ENCODE results near the gene ZNF474.

The ZNF474 gene

GRCh38 chr5:122118356-122118948 lies 10.9 kb upstream of the ZNF474 start:
- Histone ChIP-seq H3K27ac (no peak overlapping the region), H3K79me2 (ENCODE audit: insufficient read depth, low read depth) (no peaks in the 10 kb centered on the region), H2AFZ (ENCODE audit: low read depth) (no peak overlapping the region), H3K36me3 (ENCODE audit: insufficient read depth) (no peaks in the 10 kb centered on the region), H3K4me3 (IDR thresholded peaks at IDR 0.05; ENCODE audit: insufficient read depth, low read depth, low read length) (no peak overlapping the region), H3K27me3 (ENCODE audit: insufficient read depth, low read depth) (no peaks in the 10 kb centered on the region), H3K4me2 (no peak overlapping the region), H3K4me1 (ENCODE audit: low read depth, poor library complexity, severe bottlenecking) (no peaks in the 10 kb centered on the region), H4K20me1 (ENCODE audit: insufficient read depth) (no peaks in the 10 kb centered on the region), H3K9ac (no peak overlapping the region)
- TF ChIP-seq CTCF (conservative IDR thresholded peaks at IDR 0.05; ENCODE audit: low read depth, low read length), result no peak

GRCh38 chr5:122119205-122119604 lies 10.1 kb upstream of the ZNF474 start:
- H3K79me2 ChIP-seq (ENCODE audit: insufficient read depth, low read depth), result no peaks in the 10 kb centered on the region
- H3K4me1 ChIP-seq (ENCODE audit: low read depth, poor library complexity, severe bottlenecking), result no peaks in the 10 kb centered on the region
- no peak overlapping the region for H3K27ac ChIP-seq
- no peak overlapping the region for H3K9ac ChIP-seq
- no peak overlapping the region for H3K4me2 ChIP-seq
- H3K4me3 ChIP-seq (IDR thresholded peaks at IDR 0.05; ENCODE audit: insufficient read depth, low read depth, low read length), result no peak overlapping the region
- no peaks in the 10 kb centered on the region for H4K20me1 ChIP-seq (ENCODE audit: insufficient read depth)
- H3K36me3 ChIP-seq (ENCODE audit: insufficient read depth), result no peaks in the 10 kb centered on the region
- TF ChIP-seq CTCF (conservative IDR thresholded peaks at IDR 0.05; ENCODE audit: low read depth, low read length), result no peak
- H2AFZ ChIP-seq (ENCODE audit: low read depth), result no peak overlapping the region
- H3K27me3 ChIP-seq (ENCODE audit: insufficient read depth, low read depth), result no peaks in the 10 kb centered on the region

- TF ChIP-seq CTCF (conservative IDR thresholded peaks at IDR 0.05; ENCODE audit: low read depth, low read length), result no peak
- Histone ChIP-seq H3K27ac (no peak overlapping the region), H4K20me1 (ENCODE audit: insufficient read depth) (no peaks in the 10 kb centered on the region), H3K4me3 (IDR thresholded peaks at IDR 0.05; ENCODE audit: insufficient read depth, low read depth, low read length) (no peak overlapping the region), H3K36me3 (ENCODE audit: insufficient read depth) (no peaks in the 10 kb centered on the region), H3K79me2 (ENCODE audit: insufficient read depth, low read depth) (no peaks in the 10 kb centered on the region), H3K4me2 (no peak overlapping the region), H2AFZ (ENCODE audit: low read depth) (no peak overlapping the region), H3K4me1 (ENCODE audit: low read depth, poor library complexity, severe bottlenecking) (no peaks in the 10 kb centered on the region), H3K27me3 (ENCODE audit: insufficient read depth, low read depth) (no peaks in the 10 kb centered on the region), H3K9ac (no peak overlapping the region)
Observed at GRCh38 chr5:122120493-122120892, 8.9 kb upstream of the ZNF474 start.

- Histone ChIP-seq H2AFZ (ENCODE audit: low read depth) (no peak overlapping the region), H3K4me1 (ENCODE audit: low read depth, poor library complexity, severe bottlenecking) (no peaks in the 10 kb centered on the region), H3K9ac (no peak overlapping the region), H3K4me3 (IDR thresholded peaks at IDR 0.05; ENCODE audit: insufficient read depth, low read depth, low read length) (no peak overlapping the region), H3K27me3 (ENCODE audit: insufficient read depth, low read depth) (no peaks in the 10 kb centered on the region), H3K4me2 (no peak overlapping the region), H3K27ac (no peak overlapping the region), H4K20me1 (ENCODE audit: insufficient read depth) (no peaks in the 10 kb centered on the region), H3K36me3 (ENCODE audit: insufficient read depth) (no peaks in the 10 kb centered on the region), H3K79me2 (ENCODE audit: insufficient read depth, low read depth) (no peaks in the 10 kb centered on the region)
- TF ChIP-seq CTCF (conservative IDR thresholded peaks at IDR 0.05; ENCODE audit: low read depth, low read length), result no peak
Observed at GRCh38 chr5:122120957-122121356, 8.4 kb upstream of the ZNF474 start.
